ENCODE results near the gene TCEA2.

Gene TCEA2

DNA sequence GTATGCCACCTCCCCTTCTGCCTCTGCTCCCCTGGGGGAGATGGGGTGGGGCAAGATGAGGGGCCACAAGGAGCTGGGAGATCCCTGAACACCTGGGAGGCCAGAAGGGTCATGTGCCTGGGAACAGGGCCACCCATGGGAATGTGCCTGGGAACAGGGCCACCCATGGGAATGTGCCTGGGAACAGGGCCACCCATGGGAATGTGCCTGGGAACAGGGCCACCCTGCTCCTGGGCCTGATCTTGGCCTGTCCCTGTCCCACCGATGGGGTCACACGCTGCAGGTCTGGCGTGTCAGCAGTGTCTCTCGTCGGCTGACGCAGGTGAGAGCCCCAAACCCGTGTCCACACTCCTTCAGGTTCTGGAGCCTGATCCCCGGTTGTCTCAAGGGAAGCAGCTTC, 12.0 kb downstream of the TCEA2 start:
- no peaks in the 10 kb centered on the region for H3K9me3 ChIP-seq (ENCODE audit: insufficient read depth, low read length)
- no peak overlapping the region for H3K4me3 ChIP-seq (ENCODE audit: insufficient read length, low read depth)
- TF ChIP-seq SUZ12 (IDR thresholded peaks at IDR 0.05; ENCODE audit: extremely low read depth, insufficient read depth, insufficient read length) (no peak), ZNF274 (IDR thresholded peaks at IDR 0.05; ENCODE audit: low read depth, low read length) (no peak), YY1 (IDR thresholded peaks at IDR 0.05; ENCODE audit: insufficient read depth, insufficient read length) (no peak)

DNA sequence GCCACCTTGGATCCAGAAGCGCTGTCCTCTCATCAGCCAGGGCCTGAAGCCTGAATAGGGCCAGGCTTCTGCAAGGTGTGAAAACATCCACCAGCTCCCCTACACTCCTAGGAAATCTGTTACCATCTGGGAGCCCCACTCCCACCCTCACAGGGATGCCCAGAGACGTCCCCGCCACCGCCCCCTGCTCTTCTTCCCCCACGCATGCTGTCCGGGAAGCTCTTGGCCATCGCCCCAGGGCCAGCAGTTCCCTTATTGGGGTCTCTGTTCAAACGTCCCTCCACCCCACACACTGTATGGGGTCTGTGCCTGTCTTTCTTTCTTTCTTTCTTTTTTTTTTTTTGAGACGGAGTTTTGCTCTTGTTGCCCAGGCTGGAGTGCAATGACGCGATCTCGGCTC, 12.6 kb downstream of the TCEA2 start:
- Histone ChIP-seq H3K4me3 (ENCODE audit: insufficient read length, low read depth) (no peak overlapping the region), H3K9ac (ENCODE audit: insufficient read length, low read depth) (no peak overlapping the region), H3K27me3 (ENCODE audit: insufficient read depth, insufficient read length) (peaks cover 6% of the 10 kb centered on the region), H3K36me3 (ENCODE audit: insufficient read depth, insufficient read length, low read length) (peaks cover 50% of the 10 kb centered on the region), H3K4me1 (ENCODE audit: insufficient read depth, insufficient read length) (peaks cover 7% of the 10 kb centered on the region), H3K9me3 (ENCODE audit: insufficient read depth, low read length) (no peaks in the 10 kb centered on the region)
- TF ChIP-seq ZNF274 (IDR thresholded peaks at IDR 0.05; ENCODE audit: low read depth, low read length) (no peak), YY1 (IDR thresholded peaks at IDR 0.05; ENCODE audit: insufficient read depth, insufficient read length) (no peak)
- no peak for DNase-seq (ENCODE audit: low read depth, low spot score)

More for the DNA sequence above, 12.0 kb downstream of the TCEA2 start:
- Histone ChIP-seq H3K27me3 (ENCODE audit: insufficient read depth, insufficient read length) (no peaks in the 10 kb centered on the region), H3K9ac (ENCODE audit: insufficient read length, low read depth) (no peak overlapping the region), H3K36me3 (ENCODE audit: insufficient read depth, insufficient read length, low read length) (peaks cover 55% of the 10 kb centered on the region), H3K4me1 (ENCODE audit: insufficient read depth, insufficient read length) (peaks cover 13% of the 10 kb centered on the region)
- no peak for DNase-seq (ENCODE audit: low read depth, low spot score)

DNA sequence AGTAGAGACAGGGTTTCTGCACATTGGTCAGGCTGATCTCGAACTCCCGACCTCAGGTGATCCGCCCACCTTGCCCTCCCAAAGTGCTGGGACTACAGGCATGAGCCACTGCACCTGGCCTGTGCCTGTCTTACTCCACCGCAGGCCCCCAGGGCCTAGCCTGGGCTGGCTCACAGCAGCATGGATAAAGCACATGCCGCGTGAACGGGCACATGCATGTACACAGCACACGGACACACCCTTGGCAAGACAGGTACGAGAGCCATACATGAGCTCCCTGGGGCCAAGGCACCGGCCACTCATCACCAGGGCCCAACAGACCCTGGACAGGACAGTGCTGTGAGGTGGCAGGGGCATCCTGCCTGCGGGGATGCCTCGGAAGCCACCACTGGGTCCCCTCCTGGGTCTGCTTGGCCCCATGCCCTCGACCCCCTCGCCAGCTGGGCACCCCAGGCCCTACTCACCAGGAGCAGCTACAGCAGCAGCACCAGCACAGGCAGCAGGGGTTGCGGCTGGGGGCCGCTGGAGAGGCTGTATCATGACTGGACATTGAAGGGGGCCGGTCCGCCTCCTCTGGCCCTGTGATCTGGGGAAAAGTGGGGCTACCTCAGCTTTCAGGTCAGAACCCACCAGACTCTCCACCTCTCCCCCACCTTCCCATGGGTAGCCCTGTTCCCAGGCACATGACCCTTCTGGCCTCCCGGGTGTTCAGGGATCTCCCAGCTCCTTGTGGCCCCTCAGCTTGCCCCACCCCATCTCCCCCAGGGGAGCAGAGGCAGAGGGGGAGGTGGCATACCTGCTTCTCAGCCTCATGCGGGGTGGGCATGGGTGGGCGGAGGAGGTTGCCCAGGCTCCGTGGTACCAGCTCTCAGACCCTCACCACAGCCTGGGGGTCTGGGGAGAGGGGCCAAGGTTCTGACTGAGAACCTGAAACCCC, 13.3 kb downstream of the TCEA2 start:
- no peak for DNase-seq (ENCODE audit: low read depth, low spot score)
- Histone ChIP-seq H3K9ac (ENCODE audit: insufficient read length, low read depth) (no peak overlapping the region), H3K4me1 (ENCODE audit: insufficient read depth, insufficient read length) (peaks cover 9% of the 10 kb centered on the region), H3K4me3 (ENCODE audit: insufficient read length, low read depth) (no peak overlapping the region), H3K9me3 (ENCODE audit: insufficient read depth, low read length) (no peaks in the 10 kb centered on the region), H3K36me3 (ENCODE audit: insufficient read depth, insufficient read length, low read length) (peaks cover 50% of the 10 kb centered on the region), H3K27me3 (ENCODE audit: insufficient read depth, insufficient read length) (peaks cover 13% of the 10 kb centered on the region)
- no peak for TF ChIP-seq ZNF274 (IDR thresholded peaks at IDR 0.05; ENCODE audit: low read depth, low read length)
- TF ChIP-seq SUZ12 (IDR thresholded peaks at IDR 0.05; ENCODE audit: extremely low read depth, insufficient read depth, insufficient read length) = no peak
- TF ChIP-seq YY1 (IDR thresholded peaks at IDR 0.05; ENCODE audit: insufficient read depth, insufficient read length) = no peak

DNA sequence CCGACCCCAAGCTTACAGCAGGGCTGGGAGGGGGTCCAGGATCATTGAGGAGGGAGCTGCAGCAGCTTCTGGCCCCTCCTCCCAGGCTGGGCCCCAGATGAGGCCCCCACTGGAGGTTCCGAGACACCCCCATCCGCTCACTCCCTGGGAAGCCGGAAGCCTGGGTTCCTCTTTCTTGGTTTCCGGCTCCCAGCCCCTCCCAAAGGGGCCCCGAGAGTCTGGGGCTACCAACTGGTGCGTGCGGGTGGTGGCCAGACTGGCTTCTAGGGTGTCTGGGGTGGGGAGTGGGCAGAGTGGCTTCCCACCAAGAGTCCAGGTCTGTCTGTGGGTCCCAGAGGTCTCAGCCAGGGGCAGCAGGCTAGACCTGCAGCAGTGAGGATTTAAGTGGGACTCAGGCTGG, 14.1 kb downstream of the TCEA2 start:
- no peak overlapping the region for H3K9ac ChIP-seq (ENCODE audit: insufficient read length, low read depth)
- H3K4me1 ChIP-seq (ENCODE audit: insufficient read depth, insufficient read length) = peaks cover 16% of the 10 kb centered on the region

DNA sequence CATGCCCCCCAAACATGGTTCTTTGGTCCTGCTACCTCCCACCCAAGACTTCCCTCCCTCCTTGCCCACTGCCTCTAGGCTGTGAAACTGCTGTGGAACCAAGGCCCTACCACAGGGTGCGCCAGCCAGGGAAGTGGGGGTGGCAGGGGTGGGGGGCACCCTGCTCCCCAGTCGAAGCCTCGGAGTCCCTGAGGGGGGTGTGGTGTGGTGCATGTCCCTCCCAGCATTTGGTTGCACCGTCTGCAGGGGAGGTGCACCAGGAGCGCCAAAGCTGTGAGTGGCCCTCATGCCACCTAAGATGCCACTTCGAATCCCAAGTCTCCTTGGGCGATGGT, 14.5 kb downstream of the TCEA2 start:
- Histone ChIP-seq H3K27me3 (ENCODE audit: insufficient read depth, insufficient read length) (peaks cover 24% of the 10 kb centered on the region), H3K9ac (ENCODE audit: insufficient read length, low read depth) (no peak overlapping the region), H3K4me3 (ENCODE audit: insufficient read length, low read depth) (no peak overlapping the region), H3K36me3 (ENCODE audit: insufficient read depth, insufficient read length, low read length) (peaks cover 40% of the 10 kb centered on the region), H3K9me3 (ENCODE audit: insufficient read depth, low read length) (no peaks in the 10 kb centered on the region), H3K4me1 (ENCODE audit: insufficient read depth, insufficient read length) (peaks cover 19% of the 10 kb centered on the region)
- no peak for DNase-seq (ENCODE audit: low read depth, low spot score)
- no peak for TF ChIP-seq ZNF274 (IDR thresholded peaks at IDR 0.05; ENCODE audit: low read depth, low read length)
- no peak for TF ChIP-seq SUZ12 (IDR thresholded peaks at IDR 0.05; ENCODE audit: extremely low read depth, insufficient read depth, insufficient read length)
- no peak for TF ChIP-seq YY1 (IDR thresholded peaks at IDR 0.05; ENCODE audit: insufficient read depth, insufficient read length)

More for the DNA sequence above, 14.1 kb downstream of the TCEA2 start:
- TF ChIP-seq YY1 (IDR thresholded peaks at IDR 0.05; ENCODE audit: insufficient read depth, insufficient read length) (no peak), ZNF274 (IDR thresholded peaks at IDR 0.05; ENCODE audit: low read depth, low read length) (no peak), SUZ12 (IDR thresholded peaks at IDR 0.05; ENCODE audit: extremely low read depth, insufficient read depth, insufficient read length) (no peak)
- no peak for DNase-seq (ENCODE audit: low read depth, low spot score)
- Histone ChIP-seq H3K27me3 (ENCODE audit: insufficient read depth, insufficient read length) (peaks cover 20% of the 10 kb centered on the region), H3K36me3 (ENCODE audit: insufficient read depth, insufficient read length, low read length) (peaks cover 44% of the 10 kb centered on the region), H3K4me3 (ENCODE audit: insufficient read length, low read depth) (no peak overlapping the region), H3K9me3 (ENCODE audit: insufficient read depth, low read length) (no peaks in the 10 kb centered on the region)

DNA sequence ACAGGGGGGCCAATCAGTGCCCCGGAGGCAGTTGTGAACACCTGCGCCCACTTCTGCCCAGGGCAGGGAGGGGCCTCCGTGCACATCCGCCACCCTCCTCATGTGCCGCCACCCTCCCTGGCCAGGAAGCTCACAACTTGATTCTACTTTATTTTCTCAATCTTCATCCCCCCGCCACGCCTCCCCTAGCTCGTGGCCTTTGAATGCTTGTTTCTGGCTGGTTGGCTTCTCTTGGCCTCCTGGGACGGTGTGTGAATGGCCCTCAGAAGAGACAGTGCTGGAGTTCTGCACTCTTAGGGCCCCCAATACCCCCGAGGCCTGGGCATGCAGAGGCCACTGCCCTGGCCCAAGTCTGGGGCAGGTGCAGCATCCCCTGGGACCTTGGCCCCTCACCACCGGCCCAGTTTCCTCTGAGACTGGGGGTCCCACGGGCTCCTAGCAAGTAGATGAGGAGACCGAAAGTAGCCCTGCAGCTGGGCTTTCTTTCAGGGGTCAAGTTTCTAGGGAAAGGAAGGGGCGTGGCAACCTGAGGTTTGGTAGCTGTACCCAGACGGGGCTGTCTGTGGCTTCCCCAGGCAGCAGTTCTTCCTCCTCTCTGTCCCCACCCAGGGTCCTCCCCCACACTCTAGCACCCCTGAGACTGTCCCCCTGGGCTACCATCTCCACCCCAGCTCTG, 15.0 kb downstream of the TCEA2 start:
- Histone ChIP-seq H3K4me1 (ENCODE audit: insufficient read depth, insufficient read length) (peaks cover 22% of the 10 kb centered on the region), H3K4me3 (ENCODE audit: insufficient read length, low read depth) (no peak overlapping the region), H3K27me3 (ENCODE audit: insufficient read depth, insufficient read length) (peaks cover 27% of the 10 kb centered on the region), H3K9me3 (ENCODE audit: insufficient read depth, low read length) (no peaks in the 10 kb centered on the region), H3K9ac (ENCODE audit: insufficient read length, low read depth) (peak overlapping the region; percentile 63), H3K36me3 (ENCODE audit: insufficient read depth, insufficient read length, low read length) (peaks cover 35% of the 10 kb centered on the region)
- no peak for TF ChIP-seq YY1 (IDR thresholded peaks at IDR 0.05; ENCODE audit: insufficient read depth, insufficient read length)
- TF ChIP-seq SUZ12 (IDR thresholded peaks at IDR 0.05; ENCODE audit: extremely low read depth, insufficient read depth, insufficient read length) = no peak
- TF ChIP-seq ZNF274 (IDR thresholded peaks at IDR 0.05; ENCODE audit: low read depth, low read length) = no peak
- DNase-seq (ENCODE audit: low read depth, low spot score) = no peak

DNA sequence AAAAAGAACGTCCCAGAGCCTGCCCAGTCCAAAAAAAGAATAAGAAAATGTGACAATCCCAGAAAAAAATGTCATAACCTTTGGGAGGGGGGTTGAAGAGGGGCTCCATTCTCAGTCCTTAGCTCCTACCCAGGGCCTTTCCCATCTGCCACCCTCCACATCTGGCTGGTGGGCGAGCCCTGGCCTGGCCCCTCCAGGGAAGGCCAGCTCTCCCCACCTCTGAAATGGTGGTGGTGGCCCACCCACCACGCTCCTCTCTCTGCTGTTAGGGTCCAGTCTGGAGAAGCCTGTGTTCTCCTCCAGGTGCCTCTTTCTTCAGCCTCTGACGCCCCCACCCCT, 15.9 kb downstream of the TCEA2 start:
- no peak for TF ChIP-seq ZNF274 (IDR thresholded peaks at IDR 0.05; ENCODE audit: low read depth, low read length)
- peaks cover 35% of the 10 kb centered on the region for H3K27me3 ChIP-seq (ENCODE audit: insufficient read depth, insufficient read length)
- DNase-seq (ENCODE audit: low read depth, low spot score) = no peak
- peak overlapping the region; percentile 59 for H3K4me3 ChIP-seq (ENCODE audit: insufficient read length, low read depth)
- H3K4me1 ChIP-seq (ENCODE audit: insufficient read depth, insufficient read length) = peaks cover 24% of the 10 kb centered on the region
- H3K9me3 ChIP-seq (ENCODE audit: insufficient read depth, low read length) = no peaks in the 10 kb centered on the region
- peak overlapping the region; percentile 80 for H3K9ac ChIP-seq (ENCODE audit: insufficient read length, low read depth)
- H3K36me3 ChIP-seq (ENCODE audit: insufficient read depth, insufficient read length, low read length) = peaks cover 26% of the 10 kb centered on the region

Data from NT2/D1 (cell line).